HG03039 (cell line): ENCODE measurements around the gene SWI5.

ENCODE experiments used
- ATAC-seq: cut with Tn5 transposase; IDR thresholded peaks from one replicate; pipeline ENCODE4 v1.9.1; 2021; ENCODE audit warnings: mild to moderate bottlenecking, moderate library complexity; ENCODE audit not compliant: unreplicated experiment

SWI5 gene

GRCh38 chr9:128251732-128252100 is 24.4 kb upstream of the SWI5 start:
- ATAC-seq, result no peak

- no peak for ATAC-seq
Measured at GRCh38 chr9:128252317-128253139, 23.5 kb upstream of the SWI5 start.

GRCh38 chr9:128253140-128253990 is 22.7 kb upstream of the SWI5 start:
- no peak for ATAC-seq

GRCh38 chr9:128253991-128254346 is 22.1 kb upstream of the SWI5 start:
- no peak for ATAC-seq

GRCh38 chr9:128254362-128254761 is 21.7 kb upstream of the SWI5 start:
- no peak for ATAC-seq

- ATAC-seq, result no peak
Measured at GRCh38 chr9:128254855-128255759, 21.0 kb upstream of the SWI5 start.

GRCh38 chr9:128257086-128257825 is 18.8 kb upstream of the SWI5 start:
- no peak for ATAC-seq

- ATAC-seq, result no peak
Measured at GRCh38 chr9:128257907-128258306, 18.2 kb upstream of the SWI5 start.

- no peak for ATAC-seq
Measured at GRCh38 chr9:128258326-128258725, 17.8 kb upstream of the SWI5 start.

GRCh38 chr9:128259156-128259555 is 16.9 kb upstream of the SWI5 start:
- no peak for ATAC-seq

- no peak for ATAC-seq
Measured at GRCh38 chr9:128260340-128260739, 15.7 kb upstream of the SWI5 start.

GRCh38 chr9:128262687-128263086 is 13.4 kb upstream of the SWI5 start:
- no peak for ATAC-seq

GRCh38 chr9:128265348-128265847 is 10.7 kb upstream of the SWI5 start:
- no peak for ATAC-seq

- no peak for ATAC-seq
Measured at GRCh38 chr9:128266868-128267590, 9.0 kb upstream of the SWI5 start.

- ATAC-seq, result no peak
Measured at GRCh38 chr9:128271112-128271511, 5.0 kb upstream of the SWI5 start.

- ATAC-seq, result no peak
Measured at GRCh38 chr9:128271512-128271911, 4.6 kb upstream of the SWI5 start.

GRCh38 chr9:128274245-128274644 is 1.8 kb upstream of the SWI5 start:
- no peak for ATAC-seq

- ATAC-seq, result peak; percentile 29
Measured at GRCh38 chr9:128275198-128276007, 673 bp upstream of the SWI5 start, which contains the start of gene GOLGA2. Gene GOLGA2 (minus strand): TSS chr9:128276007. CDS start chr9:128275976, 31 bp downstream.
